IPS DF 4.7 (cell line): ENCODE results near the gene TRAF2.

Source experiments
- DNase-seq: peaks from one replicate; pipeline ENCODE4 v3.0.0-alpha.2; 2013; ENCODE audit warnings: low spot score; ENCODE audit errors: extremely low read depth

TRAF2 gene

GRCh38 chr9:136936645-136937170, 50.4 kb downstream of the TRAF2 start:
- no peak for DNase-seq

- DNase-seq: no peak
Measured at GRCh38 chr9:136937186-136938001, 51.1 kb downstream of the TRAF2 start.

GRCh38 chr9:136939431-136939995, 53.2 kb downstream of the TRAF2 start:
- DNase-seq: no peak

DNA sequence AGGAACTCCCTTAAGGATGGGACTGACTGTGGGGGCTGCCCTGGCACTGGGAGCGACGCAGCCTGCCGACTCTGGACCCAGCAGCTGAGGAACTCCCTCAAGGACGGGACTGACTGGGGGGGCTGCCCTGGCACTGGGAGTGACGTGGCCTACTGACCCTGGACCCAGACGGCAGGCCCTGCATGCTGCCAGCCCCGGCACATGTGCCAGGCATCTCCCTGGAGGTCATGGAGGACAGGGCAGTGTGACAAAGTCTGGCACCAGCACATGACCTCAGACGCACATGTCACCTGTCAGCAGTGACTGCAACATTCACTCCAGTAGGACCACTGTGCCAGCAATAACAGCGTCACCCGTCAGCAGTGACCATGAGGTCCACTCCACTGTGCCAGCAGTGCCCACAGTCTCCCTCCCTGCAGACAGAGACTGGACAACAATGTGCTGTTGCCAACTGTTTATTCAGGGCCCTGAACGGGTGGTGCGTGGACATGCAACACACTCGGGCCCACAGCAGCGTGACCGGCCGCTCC, 53.7 kb downstream of the TRAF2 start:
- no peak for DNase-seq

DNA sequence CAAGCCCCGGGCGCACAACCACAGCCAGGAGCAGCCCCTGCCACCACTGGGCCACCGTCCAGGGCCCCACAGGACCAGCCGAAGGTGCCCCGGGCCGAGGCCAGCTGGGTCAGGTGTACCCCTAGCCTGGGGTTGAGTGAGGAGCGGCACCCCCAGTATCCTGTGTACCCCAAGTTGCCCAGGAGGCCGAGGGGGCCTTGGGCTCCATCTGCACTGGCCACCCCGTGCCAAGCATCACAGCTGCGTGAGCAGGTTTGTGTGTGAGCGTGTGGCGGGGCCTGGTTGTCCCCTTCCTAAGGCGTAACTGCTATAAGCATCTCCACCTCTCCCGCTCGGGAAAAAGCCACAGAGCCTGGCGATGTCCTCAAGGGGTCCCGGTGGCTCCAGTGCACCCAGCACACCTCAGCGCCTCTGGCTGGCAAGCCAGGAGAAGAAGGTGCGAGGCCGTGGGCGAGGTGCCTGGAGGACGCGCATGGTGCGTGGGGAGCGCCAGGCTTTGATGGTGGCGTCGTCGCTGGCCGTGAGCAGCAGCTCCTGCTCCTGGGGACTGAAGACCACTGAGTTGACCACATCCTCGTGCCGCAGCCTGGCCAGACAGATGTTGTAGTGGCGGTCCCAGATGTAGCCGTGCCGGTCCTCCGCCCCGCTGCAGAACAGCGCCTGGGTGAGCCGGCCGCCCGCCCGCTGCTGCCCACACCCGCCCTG, 54.4 kb downstream of the TRAF2 start:
- no peak for DNase-seq

DNA sequence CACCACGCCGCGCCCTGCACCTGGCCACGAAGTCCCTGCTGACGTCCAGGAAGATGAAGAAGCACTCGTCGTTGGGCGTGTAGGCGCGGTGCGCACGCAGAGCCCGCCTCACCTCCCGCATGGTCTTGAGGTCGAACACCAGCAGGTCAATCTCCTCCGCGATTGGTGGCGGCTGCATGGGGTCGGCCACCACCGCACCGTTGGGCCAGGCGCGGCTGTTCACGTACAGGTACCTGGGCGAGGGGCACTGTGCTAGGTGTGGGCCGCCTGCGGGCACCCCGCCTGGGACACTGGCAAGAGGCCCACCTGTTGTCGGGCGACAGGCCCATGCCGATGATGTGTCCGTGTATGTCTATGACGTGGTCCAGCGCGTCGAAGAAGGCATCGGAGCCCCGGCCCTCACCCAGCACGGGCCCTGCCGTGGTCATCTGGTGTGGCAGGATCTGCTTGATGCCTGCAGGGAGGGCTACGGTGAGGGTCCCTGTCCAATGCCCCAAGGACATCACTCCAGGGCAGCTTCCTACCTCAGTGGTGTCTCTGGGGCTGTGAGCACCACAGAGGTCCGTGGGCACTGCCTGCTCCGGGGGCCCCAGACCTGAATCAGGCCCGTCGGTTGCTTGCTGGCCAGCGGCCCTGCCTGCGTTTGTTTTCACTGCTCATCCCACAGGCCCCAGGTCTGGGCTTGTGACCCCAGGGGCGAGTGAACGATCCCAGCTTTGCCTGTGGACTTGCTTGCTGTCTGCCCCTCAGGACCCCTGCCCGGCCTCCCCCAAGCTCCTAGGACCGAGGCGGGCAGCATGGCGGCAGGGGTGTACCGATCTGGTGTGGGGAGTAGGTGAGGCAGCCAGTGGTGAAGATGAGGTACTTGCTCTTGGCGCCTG, 55.2 kb downstream of the TRAF2 start:
- no peak for DNase-seq

GRCh38 chr9:136942112-136942880, 56.0 kb downstream of the TRAF2 start:
- no peak for DNase-seq

- no peak for DNase-seq
Measured at GRCh38 chr9:136942881-136943230, 56.5 kb downstream of the TRAF2 start.

- no peak for DNase-seq
Measured at GRCh38 chr9:136943291-136944211, 57.2 kb downstream of the TRAF2 start.

DNA sequence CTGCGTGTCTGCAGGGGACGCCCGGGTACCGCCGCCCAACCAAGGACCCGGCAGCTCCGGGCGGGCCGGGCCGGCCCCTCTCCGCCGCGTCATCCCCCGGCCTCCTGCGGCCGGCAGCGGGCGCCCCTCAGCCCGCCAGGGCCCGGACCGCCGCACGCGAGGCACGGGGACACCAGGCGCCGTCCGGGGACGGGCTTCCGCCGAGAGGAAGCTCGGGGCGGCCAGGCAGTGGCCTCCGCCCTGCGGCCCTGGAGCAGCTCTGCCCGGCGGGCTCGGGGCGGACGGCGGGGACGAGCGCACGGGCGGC, 57.8 kb downstream of the TRAF2 start:
- no peak for DNase-seq

DNA sequence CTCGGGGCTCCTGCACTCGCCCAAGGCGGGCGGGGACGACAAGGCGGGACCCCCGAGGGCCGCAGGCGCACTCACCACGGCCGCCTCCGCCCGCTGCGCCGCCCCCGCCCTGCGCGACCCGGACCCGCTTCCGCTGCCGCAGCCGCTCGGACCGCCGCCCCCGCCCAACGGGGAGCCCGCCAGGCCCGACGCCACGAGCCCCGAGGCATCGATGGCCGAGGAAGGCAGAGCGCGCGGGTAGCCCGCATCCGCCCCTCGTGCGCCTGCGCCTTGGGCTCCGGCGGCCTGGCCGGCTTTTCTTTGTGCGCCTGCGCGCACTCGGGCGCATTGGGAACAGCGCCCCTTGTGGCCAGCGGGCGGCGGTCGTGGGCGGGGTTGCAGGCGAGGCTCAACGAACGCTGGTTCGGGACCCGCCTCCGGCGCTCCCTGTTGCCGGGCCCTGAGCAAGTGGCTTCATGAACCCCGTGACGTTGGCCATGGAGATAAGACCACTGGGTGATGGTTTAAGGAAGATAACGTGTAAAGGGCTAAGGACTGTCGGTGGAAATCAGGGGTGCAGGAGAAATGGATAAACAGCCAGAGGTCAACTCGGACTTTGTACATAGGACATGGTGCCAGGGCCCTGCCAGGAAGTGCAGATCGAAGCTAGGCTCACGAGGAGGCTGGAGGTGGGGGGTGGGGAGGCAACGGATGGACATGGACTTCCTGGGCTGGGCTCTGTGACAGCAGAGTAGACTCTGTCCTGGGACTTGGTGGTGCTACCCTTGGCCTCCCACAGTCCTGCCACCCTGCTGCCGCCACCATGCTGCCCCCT, 58.4 kb downstream of the TRAF2 start, which contains the start of the genes C8G and FBXW5:
TSS of gene C8G (plus strand) at position 725 of the 814 bp plus-strand sequence. CDS start at position 803, 78 bp downstream.
TSS of gene FBXW5 (minus strand) at position 220 of the 814 bp plus-strand sequence. CDS start 655 bp downstream, outside the sequence.
- peak; percentile 49 for DNase-seq

DNA sequence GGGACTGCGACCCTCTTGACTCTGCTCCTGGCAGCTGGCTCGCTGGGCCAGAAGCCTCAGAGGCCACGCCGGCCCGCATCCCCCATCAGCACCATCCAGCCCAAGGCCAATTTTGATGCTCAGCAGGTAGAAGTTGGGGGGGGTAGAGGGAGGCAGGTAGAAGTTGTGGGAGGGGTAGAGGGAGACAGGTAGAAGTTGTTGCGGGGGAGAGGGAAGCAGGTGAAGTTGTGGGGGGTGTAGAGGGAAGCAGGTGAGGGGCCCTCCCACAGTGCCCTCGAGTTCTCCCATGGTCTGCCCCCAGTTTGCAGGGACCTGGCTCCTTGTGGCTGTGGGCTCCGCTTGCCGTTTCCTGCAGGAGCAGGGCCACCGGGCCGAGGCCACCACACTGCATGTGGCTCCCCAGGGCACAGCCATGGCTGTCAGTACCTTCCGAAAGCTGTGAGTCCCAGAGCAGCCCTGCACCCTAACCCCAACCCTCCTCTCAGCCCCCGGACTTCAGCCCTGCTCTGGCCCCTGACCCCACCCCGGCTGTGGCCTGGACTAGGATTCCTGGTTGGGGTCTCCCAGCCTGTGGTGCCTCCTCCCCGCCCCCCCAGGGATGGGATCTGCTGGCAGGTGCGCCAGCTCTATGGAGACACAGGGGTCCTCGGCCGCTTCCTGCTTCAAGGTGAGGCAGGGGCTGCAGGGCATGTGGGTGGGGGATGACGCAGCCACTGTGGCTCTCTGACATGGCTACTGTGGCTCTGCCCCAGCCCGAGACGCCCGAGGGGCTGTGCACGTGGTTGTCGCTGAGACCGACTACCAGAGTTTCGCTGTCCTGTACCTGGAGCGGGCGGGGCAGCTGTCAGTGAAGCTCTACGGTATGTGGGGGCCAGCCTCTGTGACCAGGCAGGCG, 59.3 kb downstream of the TRAF2 start:
- DNase-seq: no peak

GRCh38 chr9:136946228-136947027, 60.1 kb downstream of the TRAF2 start:
- DNase-seq: no peak

DNA sequence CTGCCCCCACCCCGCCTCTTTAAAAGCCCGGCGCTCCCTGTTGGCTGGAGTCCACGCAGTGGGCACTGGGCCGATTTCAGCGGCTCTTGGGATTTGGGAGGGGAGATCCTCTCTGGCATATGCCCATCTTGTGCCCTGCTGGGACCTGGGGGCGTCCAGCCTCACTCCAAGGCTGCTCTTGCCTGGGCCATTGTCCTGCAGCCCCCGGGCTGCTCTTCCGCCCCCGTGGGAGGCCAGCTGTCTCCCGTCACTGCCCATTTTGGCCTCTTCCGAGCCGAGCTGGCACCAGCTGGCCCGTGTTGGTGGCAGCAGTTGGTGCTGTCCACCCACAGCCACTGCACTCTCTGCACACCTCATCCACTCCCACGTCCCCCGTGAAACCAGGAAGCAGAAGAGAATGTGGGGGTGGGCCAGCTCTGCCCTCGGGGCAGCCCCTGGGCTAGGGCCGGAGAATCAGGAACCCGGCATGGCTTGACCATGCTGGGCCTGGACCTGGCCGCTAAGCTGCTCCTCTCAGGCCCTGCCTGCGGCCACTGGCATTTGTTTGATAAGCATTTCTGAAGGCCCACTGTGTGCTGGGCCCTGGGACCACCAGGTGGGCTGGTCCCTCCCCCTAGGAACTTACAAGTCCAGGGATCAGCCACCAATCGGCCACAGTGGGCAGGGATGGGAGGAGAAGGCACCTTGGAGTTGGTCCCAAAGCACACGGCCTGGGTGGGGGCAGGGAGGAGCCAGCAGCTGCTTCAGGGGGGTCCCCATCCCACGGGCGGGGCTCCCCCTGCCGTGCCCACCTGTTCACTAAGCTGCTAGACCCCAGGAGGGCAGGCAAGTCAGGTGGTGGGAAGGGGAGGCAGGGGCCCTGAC, 60.9 kb downstream of the TRAF2 start:
- no peak for DNase-seq

- no peak for DNase-seq
Measured at GRCh38 chr9:136947955-136948510, 61.7 kb downstream of the TRAF2 start.
